Renal pelvis (tissue), 4 donors: ENCODE results near the gene SLCO3A1. TPM values are rescaled to one million over a fixed set of nuclear protein-coding genes. Genes with fewer than 3 reads are reported as not detected.
A peak's percentile ranks its signal among the peaks of the same experiment; 100 is the strongest.

ENCODE experiments used
- DNase-seq: peaks from one replicate; pipeline ENCODE4 v3.0.0-alpha.2; 2013
- polyA plus RNA-seq, 3 donors: library from polyadenylated mRNA; unstranded; fragments of 120-200 nt; gene quantifications; one replicate each; pipeline ENCODE4 v1.2.1, GENCODE V29; 2013; ENCODE audit not compliant: insufficient read length in 3 of 3

SLCO3A1 gene
- polyA plus RNA-seq, 3 donors: 11.8 to 12.9 (median 12.2) TPM

DNA sequence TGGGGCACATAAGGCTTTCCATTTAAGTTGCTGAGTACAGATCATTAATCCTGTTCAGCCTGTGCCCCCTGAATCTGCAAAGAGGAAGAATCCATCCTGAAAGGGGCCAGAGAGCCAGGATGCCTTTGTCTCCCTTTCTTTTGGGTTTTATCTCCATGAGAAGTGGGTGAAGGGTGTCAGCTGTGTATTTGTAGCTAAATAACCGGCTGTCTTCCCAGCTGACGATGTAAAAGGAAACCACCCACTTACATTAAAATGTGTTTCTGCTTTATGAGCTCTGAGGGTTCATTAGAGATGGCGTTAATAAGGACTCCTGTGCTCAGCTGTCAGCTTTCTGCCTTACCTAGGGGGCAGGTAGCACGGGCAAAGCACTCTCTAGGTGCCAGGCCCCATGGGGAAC is 83.4 kb downstream of the SLCO3A1 start:
- no peak for DNase-seq

GRCh38 chr15:91938136-91938535 is 84.6 kb downstream of the SLCO3A1 start:
- no peak for DNase-seq

- DNase-seq: no peak
These were observed 85.9 kb downstream of the SLCO3A1 start for GRCh38 chr15:91939403-91939831.

GRCh38 chr15:91940496-91941381 is 87.2 kb downstream of the SLCO3A1 start:
- peak; percentile 50 for DNase-seq

DNA sequence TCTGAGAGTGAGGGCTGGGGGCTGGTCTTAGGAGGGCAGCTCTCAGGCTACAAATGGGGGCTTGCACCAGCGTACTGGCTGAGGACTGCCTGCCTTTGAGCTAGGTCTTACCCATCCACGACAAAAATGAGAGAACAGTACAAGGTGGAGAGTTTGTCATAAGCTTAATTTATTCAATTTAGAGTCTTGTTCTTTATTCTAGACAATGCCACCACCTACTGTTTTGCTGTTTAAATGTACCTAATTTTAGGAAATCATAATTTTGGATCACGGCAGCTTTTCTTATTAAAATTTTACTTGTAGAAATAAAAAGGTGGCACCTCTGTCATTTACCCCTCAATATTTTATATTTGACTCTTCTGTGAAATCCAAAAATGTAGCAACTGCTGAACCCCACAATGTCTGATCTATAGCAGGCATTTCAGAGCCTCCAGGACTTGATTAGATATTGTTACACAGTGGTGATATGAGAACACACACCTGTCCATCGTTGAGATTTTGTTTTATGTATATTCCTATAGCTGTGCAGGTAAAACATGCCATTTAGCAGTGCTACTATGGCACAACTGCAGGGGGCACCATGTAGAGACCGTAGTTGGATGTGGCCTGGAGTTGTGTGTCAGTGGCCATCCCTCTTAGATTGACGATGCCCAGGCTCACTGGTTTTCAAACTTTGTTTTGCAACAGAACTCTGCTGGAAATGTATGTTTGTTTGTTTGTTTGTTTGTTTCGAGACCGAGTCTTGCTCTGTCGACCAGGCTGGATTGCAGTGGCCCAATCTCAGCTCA is 88.6 kb downstream of the SLCO3A1 start:
- no peak for DNase-seq

GRCh38 chr15:91942720-91943394 is 89.3 kb downstream of the SLCO3A1 start:
- DNase-seq: peak; percentile 60

DNA sequence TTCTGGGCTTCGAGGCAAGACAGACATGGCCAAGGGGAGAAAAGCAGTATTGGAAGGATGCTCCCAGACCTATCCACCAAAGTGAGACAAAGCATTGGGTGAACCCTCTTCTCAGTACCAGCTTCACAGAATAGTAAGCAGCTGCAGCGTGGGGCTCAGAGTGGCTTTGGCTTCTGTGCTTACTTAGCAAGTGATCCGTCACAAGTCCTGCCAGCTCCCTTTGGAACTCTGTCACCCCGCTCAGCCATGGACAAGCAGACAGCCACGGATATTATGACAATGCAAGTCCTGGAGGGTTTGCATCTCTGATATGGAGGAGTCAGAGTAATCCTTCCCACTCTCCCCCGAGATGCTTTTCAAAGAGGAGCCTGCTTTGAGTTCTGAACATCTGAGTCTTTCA is 90.8 kb downstream of the SLCO3A1 start:
- no peak for DNase-seq

GRCh38 chr15:91945385-91945784 is 91.9 kb downstream of the SLCO3A1 start:
- no peak for DNase-seq

GRCh38 chr15:91946075-91946474 is 92.6 kb downstream of the SLCO3A1 start:
- no peak for DNase-seq

DNA sequence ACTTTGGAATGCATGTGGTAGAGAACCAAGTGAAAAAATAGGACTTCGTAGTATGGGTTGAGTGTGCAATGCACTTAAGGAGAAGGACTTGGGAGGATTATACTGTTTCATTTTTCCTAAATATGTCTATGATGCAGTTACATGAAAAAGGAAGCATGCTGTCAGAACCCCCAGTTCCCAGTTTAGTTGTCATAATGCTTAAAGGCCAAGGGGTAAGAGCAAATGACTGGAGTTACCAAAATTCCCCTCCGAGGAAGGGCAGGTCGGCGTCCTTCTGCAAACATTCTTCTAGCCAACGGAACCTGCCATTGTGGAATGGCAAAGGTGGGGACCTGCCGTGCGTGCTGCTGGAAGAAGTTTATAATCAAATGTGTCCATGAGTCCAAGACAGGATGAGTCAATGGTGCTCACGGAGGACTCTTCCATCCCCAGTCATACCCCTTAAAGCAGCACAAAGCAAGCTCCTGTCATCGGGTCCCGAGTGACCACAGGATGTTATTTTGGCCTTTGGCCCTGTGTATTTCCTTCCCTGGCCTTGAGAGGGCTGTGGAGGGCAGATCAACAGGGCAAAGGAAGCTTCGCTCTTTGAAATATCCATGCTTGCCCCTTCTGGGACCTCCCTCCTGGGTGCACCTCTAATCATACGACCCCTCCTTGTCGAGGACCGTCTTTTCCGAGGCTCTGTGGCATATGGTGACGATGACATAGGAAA is 93.2 kb downstream of the SLCO3A1 start:
- no peak for DNase-seq

- DNase-seq: no peak
These were observed 93.8 kb downstream of the SLCO3A1 start for GRCh38 chr15:91947293-91947679.

- no peak for DNase-seq
These were observed 94.4 kb downstream of the SLCO3A1 start for GRCh38 chr15:91947683-91948608.

GRCh38 chr15:91949361-91949760 is 95.9 kb downstream of the SLCO3A1 start:
- DNase-seq: no peak

DNA sequence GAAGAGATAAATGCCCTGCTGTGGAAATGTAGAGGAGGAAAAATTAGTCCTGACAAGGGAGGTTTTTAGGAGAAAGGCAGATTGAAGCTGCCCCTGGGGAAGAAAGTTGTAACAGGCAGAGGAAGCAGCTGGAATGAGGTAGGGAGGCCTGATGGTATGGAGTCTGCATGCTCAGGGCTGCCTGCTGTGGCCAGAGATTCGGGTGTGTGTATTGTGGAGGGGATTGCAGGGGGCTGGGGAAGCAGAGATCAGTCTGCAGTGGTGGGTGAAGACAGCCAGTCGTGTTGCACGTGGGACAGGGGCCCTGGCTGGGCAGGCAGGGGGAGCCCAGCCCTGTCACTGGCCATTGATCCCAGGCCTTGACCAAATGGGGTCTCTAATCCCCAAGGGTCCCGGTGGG is 96.5 kb downstream of the SLCO3A1 start:
- DNase-seq: no peak

GRCh38 chr15:91950631-91951329 is 97.3 kb downstream of the SLCO3A1 start:
- DNase-seq: no peak

DNA sequence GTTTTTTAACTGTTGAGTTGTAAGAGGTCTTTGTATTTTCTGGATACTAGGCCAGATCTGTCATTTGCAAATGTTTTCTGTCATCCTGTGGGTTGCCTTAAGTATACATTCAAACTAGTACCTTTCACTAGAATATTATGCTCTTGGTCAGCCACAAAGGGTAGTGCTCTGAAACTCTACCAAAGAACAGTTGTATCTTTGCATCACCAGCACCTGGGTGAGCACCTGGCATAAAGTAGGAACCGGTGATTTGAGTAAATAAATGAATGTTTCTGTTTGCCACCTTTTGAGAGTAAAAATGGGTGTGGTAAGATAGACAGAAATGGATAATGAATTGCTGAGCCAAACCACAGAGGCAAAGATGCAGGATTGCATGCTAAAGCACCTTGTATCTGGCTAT is 98.7 kb downstream of the SLCO3A1 start:
- DNase-seq: no peak

DNA sequence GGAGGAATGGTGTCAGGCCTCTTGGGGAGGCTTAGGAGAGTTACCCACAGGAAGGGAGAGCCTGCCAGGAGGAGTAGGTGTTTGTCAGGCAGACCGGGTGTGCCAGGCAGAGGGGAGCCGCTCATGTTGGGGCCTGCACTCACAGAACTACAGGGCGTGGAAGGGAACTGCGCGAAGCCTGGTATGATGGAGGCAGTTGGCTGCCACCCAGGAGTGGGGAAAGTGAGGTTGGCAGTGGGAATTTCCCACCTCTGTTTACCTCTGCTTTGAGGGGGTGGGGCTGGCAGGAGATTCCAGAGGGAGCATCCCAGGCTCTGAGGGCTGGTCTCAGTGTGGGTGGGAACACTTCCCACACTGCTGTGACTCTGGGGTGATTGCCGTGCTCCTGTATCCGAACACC is 99.9 kb downstream of the SLCO3A1 start:
- DNase-seq: no peak

GRCh38 chr15:91954292-91954691 is 100.8 kb downstream of the SLCO3A1 start:
- no peak for DNase-seq

GRCh38 chr15:91956026-91956723 is 102.7 kb downstream of the SLCO3A1 start:
- no peak for DNase-seq
